ENCODE results near the gene FRMPD3.
"Not testable (repeated sequence)": the region's sequence is repeated elsewhere in the genome, so short reads cannot be mapped to it uniquely, and the experiment has no call there.

Gene FRMPD3

GRCh38 chrX:107448998-107449835 lies at the start of gene FRMPD3:
TSS of gene FRMPD3 (plus strand) at chrX:107449652. CDS start at chrX:107526589, 76,937 bp downstream.
- DNase-seq: no peak

- no peak for DNase-seq
Observed at GRCh38 chrX:107420571-107420970, 28.9 kb upstream of the FRMPD3 start.

- no peak for DNase-seq
Observed at GRCh38 chrX:107421337-107421861, 28.1 kb upstream of the FRMPD3 start.

GRCh38 chrX:107429090-107429489 lies 20.4 kb upstream of the FRMPD3 start:
- no peak for DNase-seq

GRCh38 chrX:107440187-107440586 lies 9.3 kb upstream of the FRMPD3 start:
- no peak for DNase-seq

- no peak for DNase-seq
Observed at GRCh38 chrX:107440692-107441091, 8.8 kb upstream of the FRMPD3 start.

- peak; percentile 65 for DNase-seq
Observed at GRCh38 chrX:107442914-107443527, 6.4 kb upstream of the FRMPD3 start.

- no peak for DNase-seq
Observed at GRCh38 chrX:107445146-107445545, 4.3 kb upstream of the FRMPD3 start.

GRCh38 chrX:107445631-107446030 lies 3.8 kb upstream of the FRMPD3 start:
- DNase-seq: no peak

- DNase-seq: no peak
Observed at GRCh38 chrX:107447642-107448041, 1.8 kb upstream of the FRMPD3 start.

GRCh38 chrX:107448625-107448997 lies 841 bp upstream of the FRMPD3 start:
- no peak for DNase-seq

- DNase-seq: peak; percentile 49
Observed at GRCh38 chrX:107450823-107451509, 1.5 kb downstream of the FRMPD3 start.

GRCh38 chrX:107451731-107452130 lies 2.3 kb downstream of the FRMPD3 start:
- peak; percentile 49 for DNase-seq

- no peak for DNase-seq
Observed at GRCh38 chrX:107452581-107452980, 3.1 kb downstream of the FRMPD3 start.

GRCh38 chrX:107454302-107454701 lies 4.8 kb downstream of the FRMPD3 start:
- DNase-seq: no peak

- no peak for DNase-seq
Observed at GRCh38 chrX:107457289-107457688, 7.8 kb downstream of the FRMPD3 start.

GRCh38 chrX:107465932-107466620 lies 16.6 kb downstream of the FRMPD3 start:
- DNase-seq: no peak

GRCh38 chrX:107467271-107467670 lies 17.8 kb downstream of the FRMPD3 start:
- no peak for DNase-seq

GRCh38 chrX:107470198-107470597 lies 20.7 kb downstream of the FRMPD3 start:
- DNase-seq: no peak

- no peak for DNase-seq
Observed at GRCh38 chrX:107470971-107471370, 21.5 kb downstream of the FRMPD3 start.

- DNase-seq: not testable (repeated sequence)
Observed at GRCh38 chrX:107471420-107471819, 22.0 kb downstream of the FRMPD3 start.

GRCh38 chrX:107477406-107477805 lies 28.0 kb downstream of the FRMPD3 start:
- no peak for DNase-seq

GRCh38 chrX:107480272-107480671 lies 30.8 kb downstream of the FRMPD3 start:
- DNase-seq: no peak
